Measurements from ENCODE around the gene USP10. TPM values are rescaled to one million over a fixed set of nuclear protein-coding genes. Genes with fewer than 3 reads are reported as not detected.

Gene USP10
- total RNA-seq, 1 donor from 2014 or later, result 73.4 TPM

Other genes starting within 250 kb of the USP10 start
- gene MEAK7, start 195.3 kb upstream of the USP10 start, total RNA-seq, result 22.4 and 23.1 TPM in 2 replicates
- gene COTL1, start 81.9 kb upstream of the USP10 start, total RNA-seq, result 318 and 473 TPM in 2 replicates
- gene KLHL36, start 51.5 kb upstream of the USP10 start, total RNA-seq, result 63.7 and 65.7 TPM in 2 replicates
- 5.8 and 13.7 TPM in 2 replicates for gene CRISPLD2, start 120.0 kb downstream of the USP10 start, total RNA-seq